Daoy (cell line): Measurements from ENCODE around the gene MLYCD. TPM values are rescaled to one million over a fixed set of nuclear protein-coding genes. Genes with fewer than 3 reads are reported as not detected.

ENCODE experiments used
- DNase-seq: peaks from one replicate; pipeline ENCODE4 v3.0.0-alpha.2; 2015; ENCODE audit warnings: low read depth
- total RNA-seq: library from RNA; depleted of rRNA; stranded (reverse); fragments of >200 nt; shearing (Covaris generic); gene quantifications from 2 replicates; pipeline ENCODE4 v1.2.3, GENCODE V29; 2014

MLYCD gene
- total RNA-seq, 1 experiment from 2014 or later, result 1.6 TPM

DNA sequence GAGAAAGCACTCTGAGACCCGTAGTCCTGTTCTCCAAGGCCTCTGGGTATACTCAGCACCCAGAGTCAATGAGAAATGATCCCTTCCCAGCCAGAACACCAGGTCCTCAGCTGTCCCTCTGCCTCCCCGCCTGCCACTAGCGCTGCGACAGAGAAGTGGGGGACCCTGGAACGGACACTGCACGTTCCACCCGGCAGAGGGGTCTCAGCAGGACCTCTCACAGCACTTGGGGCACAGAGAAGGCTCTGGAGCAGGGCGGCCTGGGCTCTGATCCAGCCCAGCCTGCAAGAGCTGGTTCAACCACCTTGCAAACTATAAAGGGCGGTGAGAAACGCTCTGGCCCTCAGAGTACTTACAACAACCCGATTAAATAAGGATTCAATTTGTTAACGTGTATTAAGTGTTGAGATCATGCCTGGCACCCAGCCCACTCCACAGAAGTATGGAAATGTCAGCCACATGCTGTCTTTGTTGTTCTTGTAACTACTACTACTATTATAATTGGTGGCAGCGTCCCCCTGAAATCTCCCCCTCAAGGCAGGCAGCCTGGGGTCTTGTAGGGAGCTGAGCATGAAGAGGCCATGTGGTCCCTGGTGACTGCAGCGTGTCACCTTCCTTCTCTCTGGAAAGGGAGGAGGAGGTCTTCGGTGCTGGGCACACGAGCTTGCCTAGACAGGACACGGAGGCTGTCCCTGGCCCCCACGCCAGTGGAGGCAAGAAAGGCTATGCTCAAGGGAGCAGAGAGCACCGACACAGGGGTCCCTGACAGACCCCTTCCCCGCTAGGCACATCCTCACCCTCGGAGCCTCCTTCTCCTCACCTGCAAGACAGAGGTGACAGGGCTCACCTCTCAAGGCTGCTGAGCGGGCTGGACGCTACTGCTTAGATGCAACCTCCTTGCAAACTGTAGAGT, 56.6 kb downstream of the MLYCD start:
- DNase-seq, result no peak

GRCh38 chr16:83956336-83957289, 57.7 kb downstream of the MLYCD start:
- peak; percentile 79 for DNase-seq

- DNase-seq, result no peak
These were observed 58.5 kb downstream of the MLYCD start for GRCh38 chr16:83957296-83957855.

- no peak for DNase-seq
These were observed 59.4 kb downstream of the MLYCD start for GRCh38 chr16:83958137-83958845.

DNA sequence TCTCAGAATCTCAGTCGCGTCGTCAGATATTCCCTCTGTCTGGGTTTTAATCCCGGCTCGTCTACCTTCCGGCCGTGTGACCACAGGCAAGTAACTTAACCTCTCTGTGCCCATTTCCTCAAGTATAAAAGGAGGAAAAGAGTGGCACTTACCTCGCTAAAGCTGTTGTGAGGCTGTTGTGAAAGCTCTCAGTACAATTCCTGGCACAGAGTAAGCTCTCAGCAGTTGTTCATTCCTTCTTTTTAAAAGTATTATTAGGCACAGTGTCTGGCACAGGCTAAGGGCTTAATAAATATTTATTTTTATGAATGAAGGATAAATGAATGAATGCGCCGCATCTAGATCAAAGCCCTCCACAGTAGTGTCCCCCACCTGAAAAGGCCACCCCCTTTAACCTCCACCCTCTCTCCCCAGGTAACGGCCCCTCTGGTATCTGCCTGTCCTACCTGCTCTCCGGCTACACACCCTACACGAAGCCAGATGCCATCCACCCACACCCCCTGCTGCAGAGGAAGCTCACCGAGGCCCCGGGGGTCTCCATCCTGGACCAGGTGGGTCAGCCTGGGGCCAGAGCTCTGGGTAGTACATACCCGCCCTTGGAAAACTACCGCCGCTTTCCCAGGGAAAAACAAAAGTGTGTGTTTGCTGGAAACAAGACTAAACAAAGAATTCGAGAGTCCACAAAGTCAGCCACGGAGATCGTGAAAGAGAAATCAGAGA, 60.1 kb downstream of the MLYCD start:
- no peak for DNase-seq

- DNase-seq, result no peak
These were observed 60.9 kb downstream of the MLYCD start for GRCh38 chr16:83959656-83960434.

GRCh38 chr16:83960521-83961249, 61.8 kb downstream of the MLYCD start:
- DNase-seq, result no peak

DNA sequence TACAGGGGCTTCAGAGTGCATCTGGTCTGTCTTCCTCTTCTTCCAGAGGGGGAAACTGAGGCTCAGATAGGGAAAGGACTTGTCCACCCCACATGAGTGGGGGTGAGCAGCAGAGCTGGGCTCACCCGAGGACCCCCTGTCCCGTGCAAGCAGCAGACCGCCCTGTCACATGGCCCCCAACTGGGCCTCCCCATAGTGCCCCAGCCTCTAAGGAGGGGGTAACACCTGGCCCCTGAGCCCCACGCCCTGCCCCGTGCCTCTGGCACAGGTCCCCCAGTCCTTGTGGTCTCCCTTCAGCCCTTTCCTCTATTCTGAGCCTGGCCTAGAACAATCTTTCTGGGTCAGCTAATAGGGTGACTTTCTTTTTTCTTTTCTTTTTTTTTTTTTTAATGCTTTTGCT, 62.7 kb downstream of the MLYCD start:
- no peak for DNase-seq

GRCh38 chr16:83963277-83964119, 64.6 kb downstream of the MLYCD start:
- no peak for DNase-seq

GRCh38 chr16:83964684-83965443, 65.9 kb downstream of the MLYCD start:
- DNase-seq, result no peak

DNA sequence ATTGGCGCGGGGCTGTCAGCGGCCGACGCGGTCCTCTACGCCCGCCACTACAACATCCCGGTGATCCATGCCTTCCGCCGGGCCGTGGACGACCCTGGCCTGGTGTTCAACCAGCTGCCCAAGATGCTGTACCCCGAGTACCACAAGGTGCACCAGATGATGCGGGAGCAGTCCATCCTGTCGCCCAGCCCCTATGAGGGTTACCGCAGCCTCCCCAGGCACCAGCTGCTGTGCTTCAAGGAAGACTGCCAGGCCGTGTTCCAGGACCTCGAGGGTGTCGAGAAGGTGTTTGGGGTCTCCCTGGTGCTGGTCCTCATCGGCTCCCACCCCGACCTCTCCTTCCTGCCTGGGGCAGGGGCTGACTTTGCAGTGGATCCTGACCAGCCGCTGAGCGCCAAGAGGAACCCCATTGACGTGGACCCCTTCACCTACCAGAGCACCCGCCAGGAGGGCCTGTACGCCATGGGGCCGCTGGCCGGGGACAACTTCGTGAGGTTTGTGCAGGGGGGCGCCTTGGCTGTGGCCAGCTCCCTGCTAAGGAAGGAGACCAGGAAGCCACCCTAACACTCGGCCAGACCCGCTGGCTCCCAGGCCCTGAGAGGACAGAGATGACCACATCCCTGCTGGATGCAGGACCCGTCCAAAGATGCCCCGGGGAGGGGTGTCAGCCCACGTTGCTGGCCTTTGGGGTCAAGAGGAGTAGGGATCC, 66.7 kb downstream of the MLYCD start:
- no peak for DNase-seq

DNA sequence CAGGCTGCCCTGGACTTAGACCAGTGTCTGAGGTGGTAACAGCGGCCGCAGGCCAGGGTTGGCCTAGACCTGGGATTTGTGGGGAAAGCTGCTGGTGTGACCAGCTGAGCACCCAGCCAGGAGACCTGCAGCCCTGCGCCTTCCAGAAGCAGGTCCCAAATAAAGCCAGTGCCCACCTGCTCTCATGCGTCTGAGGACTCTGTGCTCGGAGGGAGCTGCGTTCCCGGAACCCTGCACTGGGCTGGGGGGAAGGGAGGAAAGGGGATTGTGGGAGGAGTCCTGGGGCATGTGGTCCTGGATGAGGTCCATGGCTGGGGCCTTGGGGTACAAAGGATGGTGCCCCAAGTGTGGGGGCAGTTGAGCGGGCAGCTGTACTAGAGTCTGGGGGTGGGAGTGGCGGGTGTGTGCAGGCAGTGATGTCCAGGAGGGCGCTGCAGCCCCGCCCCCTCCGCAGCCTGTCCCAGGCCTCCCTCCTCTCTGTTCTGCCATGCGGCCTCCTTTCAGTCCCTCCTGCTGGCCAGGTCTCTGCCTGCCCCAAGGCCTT, 67.3 kb downstream of the MLYCD start:
- no peak for DNase-seq

DNA sequence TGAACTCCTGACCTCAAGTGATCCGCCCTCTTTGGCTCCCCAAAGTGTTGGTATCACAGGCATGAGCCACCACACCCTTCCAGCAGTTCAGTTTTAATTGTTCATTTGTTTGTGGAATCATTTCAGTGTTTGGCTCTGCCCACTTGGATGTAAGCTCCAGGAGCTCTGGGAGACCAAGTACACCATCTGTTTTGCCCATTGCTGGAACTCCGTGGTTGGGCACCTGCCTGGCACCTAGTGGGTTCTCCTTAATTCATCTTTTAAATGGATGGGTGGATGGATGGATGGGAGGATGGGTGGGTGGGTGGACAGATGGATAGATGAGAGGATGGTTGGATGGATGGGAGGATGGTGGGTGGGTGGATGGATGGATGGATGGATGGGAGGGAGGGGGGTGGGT, 68.2 kb downstream of the MLYCD start:
- no peak for DNase-seq

GRCh38 chr16:83967838-83968305, 69.0 kb downstream of the MLYCD start, which contains the start of gene NECAB2:
Gene NECAB2, plus strand, starts transcription at chr16:83968244. Its CDS starts 405 bp downstream, at chr16:83968649.
- DNase-seq, result peak; percentile 36

- no peak for DNase-seq
These were observed 69.5 kb downstream of the MLYCD start for GRCh38 chr16:83968306-83968851.
